Ovary (tissue), 9 donors: ENCODE data around the gene PGBD5. TPM values are rescaled to one million over a fixed set of nuclear protein-coding genes. Genes with fewer than 3 reads are reported as not detected.

ENCODE experiments used
- DNase-seq, 5 donors: peaks; one replicate each; pipeline ENCODE4 v3.0.0-alpha.2; 2019 to 2020
- H3K27ac ChIP-seq, 2 donors: fragments of 200-600 bp; one replicate each; pipeline versions ENCODE4 v1.5.1 to v1.8.0; 2019 to 2022
- H3K27me3 ChIP-seq: fragments of 200-600 bp; one replicate; pipeline ENCODE4 v1.8.0; 2022
- H3K36me3 ChIP-seq: fragments of 200-600 bp; sonication (generic); one replicate; pipeline ENCODE4 v1.5.1; 2019
- H3K4me1 ChIP-seq: one replicate; pipeline ENCODE4 v1.8.1; 2013; ENCODE audit warnings: mild to moderate bottlenecking, moderate library complexity; ENCODE audit not compliant: insufficient read depth
- H3K4me3 ChIP-seq: fragments of 200-600 bp; sonication (generic); one replicate; pipeline ENCODE4 v1.5.1; 2017
- H3K9me3 ChIP-seq, 2 donors: fragments of 200-600 bp in 1 of 2; sonication (generic) in 1 of 2; one replicate each; pipeline versions ENCODE4 v1.5.1 to v1.8.1; 2013 to 2019; ENCODE audit warnings: mild to moderate bottlenecking in 1 of 2, moderate library complexity in 1 of 2
- EP300 ChIP-seq: sonication (generic); formaldehyde crosslinking; IDR thresholded peaks from one replicate; pipeline ENCODE4 v1.6.1; 2017; ENCODE audit warnings: antibody characterized with exemption
- POLR2A ChIP-seq: fragments of 450-650 bp; IDR thresholded peaks from one replicate; pipeline ENCODE4 v1.6.1; 2017; ENCODE audit warnings: antibody characterized with exemption, mild to moderate bottlenecking, moderate library complexity
- WGBS, 3 donors: extraction: QIAGEN DNeasy Blood & Tissue Kit in 1 of 3; methylation state at CpG; one replicate each; pipeline versions ENCODE4 v1.1.5 to v1.1.7; 2013 to 2017; 5-methylcytosine and 5-hydroxymethylcytosine counted together
- intact Hi-C, 4 donors: fragments of 100-400 bp; cut with DNase I; formaldehyde crosslinking; loops; one replicate each; pipeline versions ENCODE4 v1.11.0 to v1.15.1; 2022 to 2023
- polyA plus RNA-seq, 2 donors: library from polyadenylated mRNA; stranded (reverse); fragments of 200-250 nt in 1 of 2; fragments of 350-450 nt in 1 of 2; fragmentation: Illumina TruSeq in 1 of 2; extraction: RNeasy Lipid Tissue Mini Kit (QIAGEN cat#74804) in 1 of 2; gene quantifications; one replicate each; pipeline ENCODE4 v1.2.3, GENCODE V29; 2013 to 2014
- total RNA-seq, 7 donors: library from RNA; depleted of rRNA in 2 of 7; stranded (reverse); fragments of >200 nt in 2 of 7; fragmentation: NEBNext Ultra II Directional in 3 of 7; extraction: Animal tissue kit (Norgen Biotek cat#: 25700) in 3 of 7; gene quantifications; one replicate each; pipeline versions ENCODE4 v1.1.0 to v1.2.4, GENCODE V29; 2016 to 2023
- TF ChIP-seq, protein P1 (sequence below), 3 donors: fragments of 450-650 bp in 2 of 3; fragments of 200-600 bp in 1 of 3; IDR thresholded peaks; one replicate each; pipeline versions ENCODE4 v1.5.1 to v1.8.0; 2016 to 2022; ENCODE audit warnings: antibody characterized with exemption in 3 of 3, mild to moderate bottlenecking in 1 of 3
- donor health status: DM: no; HTN: no; CAD: no; lungs with moderate emphysema.
- donor health status: DM: no; HTN: no; CAD: no.
- donor health status: Bipolar disorder and iron deficiency.
- donor health status: DM: yes; HTN: yes; CAD: no.
- donor health status: DM: no; HTN: no; CAD: no.
- donor health status: DM: yes; HTN: yes; CAD: no.

The PGBD5 gene
- total and polyA plus RNA-seq, 9 donors = 0.12 to 2.6 (median 1.1) TPM

DNA sequence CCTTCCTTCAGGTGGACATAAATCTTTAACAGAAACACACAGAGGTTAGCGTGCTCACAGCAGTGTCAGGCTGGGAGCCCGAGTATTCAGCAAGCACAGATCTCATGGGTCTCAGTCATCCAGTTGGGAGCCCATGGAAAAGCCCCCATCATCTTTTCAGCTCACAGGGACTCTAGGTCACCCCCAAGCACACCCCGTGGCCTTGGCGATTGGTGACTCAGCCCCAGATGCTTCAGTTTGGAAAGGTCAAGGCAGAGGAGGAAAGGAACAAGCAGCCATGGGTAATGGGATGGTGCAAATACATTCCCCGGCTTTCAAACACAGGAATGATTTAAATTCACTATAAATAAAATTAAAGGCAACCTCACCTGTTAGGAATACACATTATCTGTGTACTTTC, 88.9 kb downstream of the PGBD5 start:
- Histone ChIP-seq H3K27ac (no peak overlapping the region), H3K4me1 (no peaks in the 10 kb centered on the region), H3K4me3 (no peak overlapping the region), H3K9me3 (no peaks in the 10 kb centered on the region), H3K36me3 (no peaks in the 10 kb centered on the region), H3K27me3 (no peaks in the 10 kb centered on the region)
- WGBS, 3 donors = 51 to 67% (median 59%) methylated on average over 5 of the region's 5 CpGs
- no peak for DNase-seq
- intact Hi-C loops = no loop called here
- TF ChIP-seq EP300 (no peak), POLR2A (no peak)
- TF ChIP-seq, protein P1, sequence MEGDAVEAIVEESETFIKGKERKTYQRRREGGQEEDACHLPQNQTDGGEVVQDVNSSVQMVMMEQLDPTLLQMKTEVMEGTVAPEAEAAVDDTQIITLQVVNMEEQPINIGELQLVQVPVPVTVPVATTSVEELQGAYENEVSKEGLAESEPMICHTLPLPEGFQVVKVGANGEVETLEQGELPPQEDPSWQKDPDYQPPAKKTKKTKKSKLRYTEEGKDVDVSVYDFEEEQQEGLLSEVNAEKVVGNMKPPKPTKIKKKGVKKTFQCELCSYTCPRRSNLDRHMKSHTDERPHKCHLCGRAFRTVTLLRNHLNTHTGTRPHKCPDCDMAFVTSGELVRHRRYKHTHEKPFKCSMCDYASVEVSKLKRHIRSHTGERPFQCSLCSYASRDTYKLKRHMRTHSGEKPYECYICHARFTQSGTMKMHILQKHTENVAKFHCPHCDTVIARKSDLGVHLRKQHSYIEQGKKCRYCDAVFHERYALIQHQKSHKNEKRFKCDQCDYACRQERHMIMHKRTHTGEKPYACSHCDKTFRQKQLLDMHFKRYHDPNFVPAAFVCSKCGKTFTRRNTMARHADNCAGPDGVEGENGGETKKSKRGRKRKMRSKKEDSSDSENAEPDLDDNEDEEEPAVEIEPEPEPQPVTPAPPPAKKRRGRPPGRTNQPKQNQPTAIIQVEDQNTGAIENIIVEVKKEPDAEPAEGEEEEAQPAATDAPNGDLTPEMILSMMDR (IDR thresholded peaks at IDR 0.05) = no peak

DNA sequence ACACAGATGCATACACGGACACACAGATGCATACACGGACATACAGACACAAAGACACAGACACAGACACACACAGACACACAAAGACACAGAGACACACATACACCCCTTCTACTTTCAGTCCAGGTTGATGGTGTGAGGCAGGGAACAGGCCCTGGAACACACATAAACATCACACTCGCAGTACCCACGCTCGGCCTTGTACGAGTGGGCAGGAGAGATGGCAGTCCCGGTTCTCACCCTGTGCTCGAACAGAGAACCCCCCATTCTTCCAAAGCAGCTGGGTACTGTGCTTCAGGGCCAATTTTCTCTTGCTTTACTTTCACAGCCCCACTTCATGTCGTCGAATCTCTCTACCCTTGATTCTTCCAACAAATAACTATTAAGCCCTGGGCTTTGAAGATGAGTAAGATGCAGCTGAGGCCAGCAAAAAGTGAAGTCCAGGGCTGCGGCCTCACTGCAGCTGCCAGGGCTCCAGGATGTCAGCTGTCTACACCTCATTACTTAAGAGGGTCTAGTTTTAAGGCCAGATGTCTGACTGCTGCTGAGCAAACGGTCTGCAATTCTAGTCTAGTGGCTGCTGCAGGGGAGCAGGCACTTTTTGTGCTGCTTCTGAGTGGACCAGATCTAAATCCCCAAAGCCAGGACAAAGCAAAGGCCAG, 90.1 kb downstream of the PGBD5 start:
- no peak for DNase-seq
- Histone ChIP-seq H3K4me1 (no peaks in the 10 kb centered on the region), H3K9me3 (no peaks in the 10 kb centered on the region), H3K36me3 (no peaks in the 10 kb centered on the region), H3K27me3 (no peaks in the 10 kb centered on the region), H3K4me3 (no peak overlapping the region), H3K27ac (no peak overlapping the region)
- intact Hi-C loops = no loop called here
- 71 to 72% (median 72%) methylated on average over 11 to 12 of the region's 12 CpGs for WGBS, 3 donors
- TF ChIP-seq EP300 (no peak), POLR2A (no peak)
- TF ChIP-seq, protein P1 (IDR thresholded peaks at IDR 0.05) = no peak

GRCh38 chr1:230334447-230334837, 91.7 kb downstream of the PGBD5 start:
- Histone ChIP-seq H3K4me3 (no peak overlapping the region), H3K9me3 (no peaks in the 10 kb centered on the region), H3K4me1 (no peaks in the 10 kb centered on the region), H3K36me3 (no peaks in the 10 kb centered on the region), H3K27me3 (no peaks in the 10 kb centered on the region), H3K27ac (no peak overlapping the region)
- no peak for DNase-seq
- TF ChIP-seq POLR2A (no peak), EP300 (no peak)
- TF ChIP-seq, protein P1 (IDR thresholded peaks at IDR 0.05) = no peak
- WGBS, 3 donors = 49 to 75% (median 65%) methylated on average over 3 of the region's 3 CpGs
- intact Hi-C loops = no loop called here

DNA sequence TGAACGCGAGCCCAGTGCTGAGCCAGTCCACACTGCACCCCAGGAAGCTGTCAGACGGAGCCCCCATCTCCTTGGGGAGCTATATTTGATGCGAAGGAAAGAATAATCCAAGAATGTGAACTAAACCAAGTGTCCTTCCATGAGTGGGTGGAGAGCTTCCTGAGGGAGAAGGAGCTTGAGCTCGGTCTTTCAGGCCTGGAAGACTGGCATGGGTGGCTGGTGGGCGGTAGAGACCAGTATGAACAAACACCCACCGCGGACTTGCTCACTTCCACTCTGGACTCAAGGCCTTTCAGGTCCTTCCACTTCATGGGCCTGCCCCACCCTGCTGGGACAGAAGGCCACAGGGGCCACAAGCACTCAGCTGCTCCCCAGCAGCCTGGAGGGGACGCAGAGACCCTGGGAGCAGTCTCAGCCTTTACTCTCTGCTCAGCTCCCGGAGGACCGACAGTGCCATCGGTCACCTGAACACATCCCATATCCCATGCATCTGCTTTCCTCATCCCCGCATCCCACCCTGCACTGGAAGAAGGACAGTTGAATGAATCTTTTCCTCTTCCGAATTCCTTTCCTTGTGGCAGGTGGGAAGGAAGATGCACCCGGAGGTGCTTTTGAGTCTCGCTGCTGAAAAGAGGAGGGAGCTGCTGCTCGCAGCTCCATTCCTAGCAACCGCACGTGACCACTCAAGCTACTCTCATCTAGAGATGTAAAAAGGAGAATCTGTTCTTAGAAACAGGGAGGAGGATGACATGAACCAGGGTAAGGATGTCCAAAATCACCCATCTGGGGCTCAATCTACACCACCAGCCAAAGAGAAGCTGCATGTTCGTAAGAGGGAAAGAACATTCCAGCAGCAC, 92.3 kb downstream of the PGBD5 start:
- no peaks in the 10 kb centered on the region for H3K4me1 ChIP-seq
- intact Hi-C loops = no loop called here
- H3K9me3 ChIP-seq = no peaks in the 10 kb centered on the region
- H3K27me3 ChIP-seq = no peaks in the 10 kb centered on the region
- whole genome bisulfite sequencing, 3 donors = 90 to 91% (median 91%) methylated on average over 20 of the region's 20 CpGs
- DNase-seq = no peak
- no peak for TF ChIP-seq EP300
- TF ChIP-seq POLR2A = no peak
- TF ChIP-seq, protein P1 (IDR thresholded peaks at IDR 0.05) = no peak
- H3K27ac ChIP-seq = no peak overlapping the region
- no peaks in the 10 kb centered on the region for H3K36me3 ChIP-seq
- H3K4me3 ChIP-seq = no peak overlapping the region
